Measurements from ENCODE around the gene SRSF8.

DNA sequence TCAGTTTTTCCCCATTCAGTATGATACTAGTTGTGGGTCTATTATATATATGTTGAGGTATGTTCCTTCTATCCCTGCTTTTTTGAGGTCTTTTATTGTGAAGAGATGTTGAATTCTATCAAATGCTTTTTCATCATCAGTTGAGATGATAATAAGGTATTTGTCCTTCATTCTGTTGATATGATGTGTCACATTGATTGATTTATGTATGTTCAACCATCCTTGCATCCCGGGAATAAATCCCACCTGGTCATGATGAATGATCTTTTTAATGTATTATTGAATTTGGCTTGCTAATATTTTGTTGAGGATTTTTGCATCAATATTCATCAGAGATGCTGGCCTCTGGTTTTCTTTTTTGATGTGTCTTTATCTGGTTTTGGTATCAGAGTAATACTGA lies 48.9 kb downstream of the SRSF8 start:
- TF ChIP-seq NFIC (IDR thresholded peaks at IDR 0.05) (no peak), CREB1 (IDR thresholded peaks at IDR 0.05; ENCODE audit: low read depth) (no peak), MAX (IDR thresholded peaks at IDR 0.05) (no peak), EP300 (IDR thresholded peaks at IDR 0.05; ENCODE audit: borderline replicate concordance) (no peak), USF1 (IDR thresholded peaks at IDR 0.05) (no peak), CEBPB (IDR thresholded peaks at IDR 0.05) (no peak), YY1 (IDR thresholded peaks at IDR 0.05; ENCODE audit: low read depth) (no peak), RAD21 (IDR thresholded peaks at IDR 0.05; ENCODE audit: low read depth) (no peak), TAF1 (IDR thresholded peaks at IDR 0.05; ENCODE audit: low read depth) (no peak), EGR1 (IDR thresholded peaks at IDR 0.05) (no peak), FOXM1 (IDR thresholded peaks at IDR 0.05; ENCODE audit: borderline replicate concordance, low read depth) (no peak), TCF12 (IDR thresholded peaks at IDR 0.05; ENCODE audit: low read depth) (no peak), TEAD4 (IDR thresholded peaks at IDR 0.05) (no peak)
- TF ChIP-seq, protein P1, sequence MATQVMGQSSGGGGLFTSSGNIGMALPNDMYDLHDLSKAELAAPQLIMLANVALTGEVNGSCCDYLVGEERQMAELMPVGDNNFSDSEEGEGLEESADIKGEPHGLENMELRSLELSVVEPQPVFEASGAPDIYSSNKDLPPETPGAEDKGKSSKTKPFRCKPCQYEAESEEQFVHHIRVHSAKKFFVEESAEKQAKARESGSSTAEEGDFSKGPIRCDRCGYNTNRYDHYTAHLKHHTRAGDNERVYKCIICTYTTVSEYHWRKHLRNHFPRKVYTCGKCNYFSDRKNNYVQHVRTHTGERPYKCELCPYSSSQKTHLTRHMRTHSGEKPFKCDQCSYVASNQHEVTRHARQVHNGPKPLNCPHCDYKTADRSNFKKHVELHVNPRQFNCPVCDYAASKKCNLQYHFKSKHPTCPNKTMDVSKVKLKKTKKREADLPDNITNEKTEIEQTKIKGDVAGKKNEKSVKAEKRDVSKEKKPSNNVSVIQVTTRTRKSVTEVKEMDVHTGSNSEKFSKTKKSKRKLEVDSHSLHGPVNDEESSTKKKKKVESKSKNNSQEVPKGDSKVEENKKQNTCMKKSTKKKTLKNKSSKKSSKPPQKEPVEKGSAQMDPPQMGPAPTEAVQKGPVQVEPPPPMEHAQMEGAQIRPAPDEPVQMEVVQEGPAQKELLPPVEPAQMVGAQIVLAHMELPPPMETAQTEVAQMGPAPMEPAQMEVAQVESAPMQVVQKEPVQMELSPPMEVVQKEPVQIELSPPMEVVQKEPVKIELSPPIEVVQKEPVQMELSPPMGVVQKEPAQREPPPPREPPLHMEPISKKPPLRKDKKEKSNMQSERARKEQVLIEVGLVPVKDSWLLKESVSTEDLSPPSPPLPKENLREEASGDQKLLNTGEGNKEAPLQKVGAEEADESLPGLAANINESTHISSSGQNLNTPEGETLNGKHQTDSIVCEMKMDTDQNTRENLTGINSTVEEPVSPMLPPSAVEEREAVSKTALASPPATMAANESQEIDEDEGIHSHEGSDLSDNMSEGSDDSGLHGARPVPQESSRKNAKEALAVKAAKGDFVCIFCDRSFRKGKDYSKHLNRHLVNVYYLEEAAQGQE (IDR thresholded peaks at IDR 0.05; ENCODE audit: low read depth) = no peak
